DMS114 treated with DMSO at 0.1 percent for 48 hours (cell line): ENCODE measurements around the gene CSTPP1.
"Not testable (repeated sequence)": the region's sequence is repeated elsewhere in the genome, so short reads cannot be mapped to it uniquely, and the experiment has no call there.

ENCODE experiments used
- DNase-seq: peaks from one replicate; lab custom pipeline; 2025; ENCODE audit not compliant: unreplicated experiment; lab: John Stamatoyannopoulos, UW

CSTPP1 gene

DNA sequence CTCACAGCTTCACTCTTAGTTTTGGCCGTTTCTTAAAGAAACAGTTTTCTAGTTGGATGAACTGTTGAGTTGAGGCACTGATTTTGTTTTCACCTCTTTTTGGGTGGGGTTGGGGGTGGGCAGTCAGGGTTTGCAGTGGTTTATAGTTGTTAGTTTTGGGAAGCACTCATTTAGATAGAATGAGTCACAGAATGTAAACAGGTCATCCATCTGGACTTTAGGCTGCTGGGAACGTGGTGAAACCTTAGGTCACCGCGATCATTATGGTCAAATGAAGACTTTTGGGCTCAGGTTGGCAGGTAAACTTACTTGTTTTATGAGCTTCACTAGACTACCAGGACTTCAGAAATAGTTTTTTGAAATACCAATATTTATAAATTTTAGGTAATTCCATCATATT is 48.4 kb downstream of the CSTPP1 start:
- DNase-seq = no peak

GRCh38 chr11:46987183-46987582 is 50.6 kb downstream of the CSTPP1 start:
- no peak for DNase-seq

DNA sequence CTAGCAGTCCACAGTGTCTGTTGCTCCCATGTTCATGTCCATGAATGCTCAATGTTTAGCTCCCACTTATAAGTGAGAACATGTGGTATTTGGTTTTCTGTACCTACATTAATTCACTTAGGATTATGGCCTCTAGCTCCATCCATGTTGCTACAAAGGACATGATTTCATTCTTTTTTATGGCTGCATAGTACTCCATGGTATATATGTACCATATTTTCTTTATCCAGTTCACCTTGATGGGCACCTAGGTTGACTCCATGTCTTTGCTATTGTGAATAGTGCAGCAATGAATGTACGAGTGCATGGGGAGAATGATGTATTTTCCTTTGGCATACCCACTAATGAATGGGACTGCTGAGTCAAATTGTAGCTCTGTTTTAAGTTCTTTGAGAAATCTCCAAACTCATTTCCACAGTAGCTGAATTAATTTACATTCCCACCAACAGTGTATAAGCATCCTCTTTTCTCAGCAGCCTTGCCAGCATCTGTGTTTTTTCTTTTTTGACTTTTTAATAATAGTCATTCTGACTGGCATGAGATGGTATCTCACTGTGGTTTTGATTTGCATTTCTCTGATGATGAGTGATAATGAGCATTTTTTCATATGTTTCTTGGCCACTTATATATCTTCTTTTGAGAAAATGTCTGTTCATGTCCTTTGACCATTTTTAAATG is 53.4 kb downstream of the CSTPP1 start:
- not testable (repeated sequence) for DNase-seq

GRCh38 chr11:46991391-46991790 is 54.8 kb downstream of the CSTPP1 start:
- no peak for DNase-seq

GRCh38 chr11:46992386-46992785 is 55.8 kb downstream of the CSTPP1 start:
- DNase-seq = not testable (repeated sequence)

DNA sequence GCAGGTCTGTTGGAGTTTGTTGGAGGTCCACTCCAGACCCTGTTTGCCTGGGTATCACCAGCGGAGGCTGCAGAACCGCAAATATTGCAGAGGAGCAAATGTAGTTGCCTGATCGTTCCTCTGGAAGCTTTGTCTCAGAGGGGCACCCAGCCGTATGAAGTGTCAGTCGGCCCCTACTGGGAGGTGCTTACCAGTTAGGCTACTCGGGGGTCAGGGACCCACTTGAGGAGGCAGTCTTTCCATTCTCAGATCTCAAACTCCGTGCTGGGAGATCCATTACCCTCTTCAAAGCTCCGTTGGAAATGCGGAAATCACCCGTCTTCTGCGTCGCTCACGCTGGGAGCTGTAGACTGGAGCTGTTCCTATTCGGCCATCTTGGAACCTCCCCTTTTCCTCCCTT is 61.2 kb downstream of the CSTPP1 start:
- not testable (repeated sequence) for DNase-seq

DNA sequence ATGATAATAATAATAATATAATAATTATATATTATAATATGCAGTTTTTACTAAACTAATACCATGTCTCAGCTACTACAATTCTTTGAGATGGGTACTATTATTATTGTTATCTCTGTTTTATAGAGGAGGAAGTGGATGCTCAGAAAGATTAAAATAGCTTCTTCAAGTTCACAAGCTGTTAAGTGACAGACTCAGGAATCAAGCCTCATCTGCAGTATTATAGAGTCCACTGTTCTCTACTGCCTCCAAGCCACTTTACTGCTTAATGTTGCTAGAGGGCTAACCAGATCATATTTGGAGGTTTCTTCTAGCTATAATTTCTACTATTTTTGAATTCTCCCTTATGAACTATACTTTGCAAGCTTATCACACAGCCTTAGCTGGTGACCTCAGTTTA is 62.7 kb downstream of the CSTPP1 start:
- DNase-seq = no peak

GRCh38 chr11:47000033-47000432 is 63.5 kb downstream of the CSTPP1 start:
- no peak for DNase-seq

GRCh38 chr11:47001781-47002181 is 65.2 kb downstream of the CSTPP1 start:
- DNase-seq = no peak

- DNase-seq = no peak
Observed at GRCh38 chr11:47002390-47002789, 65.8 kb downstream of the CSTPP1 start.

GRCh38 chr11:47003180-47003877 is 66.8 kb downstream of the CSTPP1 start:
- DNase-seq = no peak

- DNase-seq = no peak
Observed at GRCh38 chr11:47004595-47005033, 68.1 kb downstream of the CSTPP1 start.

DNA sequence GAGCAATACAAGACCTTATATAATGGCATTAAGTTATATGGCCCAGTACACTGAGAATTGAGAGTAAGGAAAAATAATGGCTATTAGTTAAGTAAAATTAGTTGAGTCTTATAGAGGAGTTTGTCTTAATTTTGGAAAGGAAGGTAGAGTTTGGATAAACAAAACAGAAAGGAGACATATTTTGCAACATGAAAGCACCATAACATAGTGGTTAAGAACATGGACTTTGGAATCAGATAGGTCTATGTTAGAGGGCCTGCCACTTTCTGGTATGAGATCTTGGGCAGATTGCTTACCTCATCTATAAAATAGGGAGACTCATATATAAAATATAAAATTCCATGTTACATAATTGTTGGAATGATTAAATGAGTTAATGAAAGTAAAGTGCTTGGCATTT is 68.9 kb downstream of the CSTPP1 start:
- no peak for DNase-seq

DNA sequence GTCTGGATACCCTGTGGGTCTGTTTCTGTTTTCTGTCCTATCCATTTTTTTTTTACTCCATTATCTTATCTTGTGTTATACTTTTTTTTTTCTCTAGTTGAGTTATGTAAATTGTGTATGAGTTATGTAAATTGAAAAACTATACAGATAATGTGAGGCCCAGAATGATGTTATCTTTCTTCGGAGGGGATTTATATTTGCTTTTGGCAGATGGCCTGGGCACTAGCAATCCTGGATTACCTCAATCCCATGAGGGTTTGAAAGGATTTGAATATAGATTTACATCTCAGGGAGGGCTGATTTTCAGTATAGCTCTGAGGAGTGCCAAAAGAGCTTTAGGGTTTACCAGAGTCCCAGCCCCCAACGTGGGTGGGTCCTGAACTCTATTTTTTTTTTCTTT is 71.0 kb downstream of the CSTPP1 start:
- no peak for DNase-seq

DNA sequence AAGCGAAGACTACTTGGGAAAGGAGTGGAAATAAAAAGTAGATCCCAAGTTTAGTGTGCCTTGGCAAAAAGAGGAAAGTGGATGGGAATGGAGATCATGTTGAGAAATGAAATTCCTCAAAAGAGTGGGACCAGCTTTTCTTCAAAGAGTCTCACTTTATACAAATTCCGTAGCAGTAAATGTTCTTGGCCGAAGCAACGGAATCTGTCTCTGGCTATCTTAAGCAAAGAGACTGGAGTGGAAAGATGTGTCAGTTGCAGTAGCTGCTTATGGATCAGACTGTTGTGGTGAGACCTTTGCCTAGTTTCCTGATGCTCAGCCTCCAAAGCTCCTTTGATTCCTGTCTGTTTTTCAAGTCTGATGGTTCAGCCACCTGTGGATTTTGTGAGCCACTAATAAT is 73.6 kb downstream of the CSTPP1 start:
- DNase-seq = no peak

- DNase-seq = no peak
Observed at GRCh38 chr11:47014097-47014496, 77.5 kb downstream of the CSTPP1 start.

DNA sequence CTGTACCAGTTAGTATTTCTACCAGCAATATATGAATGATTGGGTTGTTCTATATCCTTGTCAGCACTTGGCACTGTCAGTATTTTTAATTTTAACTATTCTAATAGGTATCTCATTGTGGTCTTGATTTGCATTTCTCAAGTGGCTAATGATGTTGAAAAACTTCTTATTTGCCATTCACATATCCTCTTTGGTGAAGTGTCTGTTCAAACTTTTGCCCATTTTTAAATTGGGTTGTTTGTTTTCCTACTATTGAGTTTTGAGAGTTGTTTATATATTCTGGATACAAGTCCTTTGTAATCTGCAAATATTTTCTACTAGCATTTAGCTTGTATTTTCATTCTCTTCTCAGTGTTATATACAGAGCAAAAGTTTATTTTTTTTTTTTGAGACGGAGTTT is 82.1 kb downstream of the CSTPP1 start:
- DNase-seq = no peak

DNA sequence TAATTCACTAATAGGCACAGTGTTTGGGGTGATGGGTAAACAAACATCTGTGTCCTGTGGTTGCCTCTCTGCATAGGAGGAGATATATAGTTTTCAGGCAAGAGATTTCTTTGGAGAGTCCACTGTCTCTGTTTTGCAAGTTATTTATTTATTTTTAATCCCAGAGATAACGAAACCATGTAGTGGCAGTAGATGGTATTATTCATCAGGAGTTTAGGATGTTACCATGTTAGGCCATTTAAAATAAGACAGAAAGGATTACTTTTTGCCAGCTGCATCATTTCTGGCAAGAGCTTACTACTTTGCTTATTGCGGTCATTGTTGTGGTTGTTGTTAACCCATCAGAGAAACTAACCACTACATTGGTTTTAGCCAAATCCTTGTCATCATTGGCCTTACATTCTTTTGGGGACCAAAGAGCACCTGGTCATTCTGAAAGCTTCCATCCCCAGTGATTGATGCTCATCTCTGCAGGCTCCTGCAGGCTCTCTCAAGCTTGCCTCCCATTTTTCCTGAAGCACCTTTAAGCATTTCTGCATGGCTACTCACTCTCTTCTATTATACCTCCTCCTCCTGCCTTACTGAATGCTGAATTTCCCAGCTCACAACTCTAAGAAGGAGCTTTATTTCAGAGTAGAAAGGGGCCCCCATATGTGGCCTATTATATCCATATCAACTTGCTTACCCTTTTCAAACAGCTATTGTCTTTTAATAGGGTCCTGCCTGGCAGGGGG is 84.4 kb downstream of the CSTPP1 start:
- DNase-seq = no peak

GRCh38 chr11:47021527-47021818 is 84.9 kb downstream of the CSTPP1 start:
- DNase-seq = no peak

DNA sequence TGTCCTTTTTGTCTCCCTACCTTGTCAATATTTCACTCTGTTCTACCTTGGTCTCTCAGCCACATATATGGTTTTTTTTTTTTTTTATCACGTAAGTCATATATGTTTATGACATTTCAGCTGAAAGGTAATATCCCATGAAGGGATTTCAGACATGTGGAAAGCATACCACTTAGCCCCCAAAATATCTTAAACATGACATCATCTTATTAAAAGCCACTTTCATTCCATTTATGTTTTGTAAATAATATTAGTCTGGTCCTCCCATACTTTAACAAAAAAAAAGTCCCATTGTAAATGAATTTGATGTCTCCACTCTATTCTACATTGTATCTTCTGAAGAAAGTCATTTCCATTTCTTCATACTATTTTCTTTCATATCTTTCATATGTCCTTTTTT is 85.4 kb downstream of the CSTPP1 start:
- no peak for DNase-seq

DNA sequence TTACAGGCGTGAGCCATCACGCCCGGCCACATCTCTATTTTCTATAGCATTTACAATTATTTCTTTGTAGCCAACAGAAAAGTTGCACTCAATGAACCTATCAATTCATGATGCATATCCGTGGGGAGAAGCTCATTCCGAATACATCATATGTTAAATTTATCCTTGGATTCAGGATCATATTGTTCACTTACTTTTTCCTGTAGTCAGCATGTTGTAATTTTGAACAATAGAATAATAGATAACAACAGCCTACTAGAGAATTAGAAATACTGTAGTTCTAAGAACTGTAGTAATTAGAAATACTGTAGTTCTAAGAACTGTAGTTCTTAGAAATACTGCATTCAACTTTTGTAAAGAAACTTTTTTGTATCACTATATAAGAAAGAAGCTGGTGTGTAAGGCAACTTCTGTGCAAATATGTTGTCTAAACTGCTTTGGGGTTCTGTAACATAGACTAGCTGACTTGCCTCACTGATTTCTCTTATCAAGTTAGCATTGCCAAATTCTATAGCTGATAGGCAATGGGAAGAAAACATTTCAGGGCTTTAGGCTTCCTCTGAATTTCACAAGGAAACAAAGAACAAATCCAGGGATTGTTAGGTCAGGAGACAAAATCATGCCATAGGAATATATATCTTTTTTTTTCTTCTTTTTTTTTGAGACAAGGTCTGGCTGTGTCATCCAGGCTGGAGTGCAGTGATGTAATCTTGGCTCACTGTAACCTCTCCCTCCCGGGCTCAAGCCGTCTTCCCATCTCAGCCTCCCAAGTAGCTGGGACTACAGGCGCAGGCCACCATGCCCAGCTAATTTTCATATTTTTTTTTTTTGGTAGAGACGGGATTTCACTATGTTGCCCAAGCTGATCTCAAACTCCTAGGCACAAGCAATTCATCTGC is 91.9 kb downstream of the CSTPP1 start:
- DNase-seq = no peak
